HEK293T (cell line): Measurements from ENCODE around the gene KRT6B.

ENCODE experiments used
- CTCF ChIA-PET: fragments of 350-600 bp; formaldehyde crosslinking; extraction: SDS; loops from one replicate; lab custom pipeline; 2021; ENCODE audit warnings: antibody characterized with exemption, inconsistent platforms; lab: Yijun Ruan, JAX
- POLR2A ChIA-PET: fragments of 350-600 bp; formaldehyde crosslinking; extraction: SDS; loops from one replicate; lab custom pipeline; 2020; ENCODE audit warnings: antibody characterized with exemption, inconsistent platforms; lab: Yijun Ruan, JAX
- DNase-seq: peaks from one replicate; pipeline ENCODE4 v3.0.0; 2012; ENCODE audit warnings: mixed read lengths; ENCODE audit errors: extremely low spot score
- ARNT ChIP-seq: fragments of 450-650 bp; IDR thresholded peaks from 2 replicates; pipeline ENCODE4 v1.6.1; 2017; ENCODE audit warnings: mild to moderate bottlenecking
- BHLHE40 ChIP-seq: fragments of 450-650 bp; IDR thresholded peaks from 2 replicates; pipeline ENCODE4 v1.6.1; 2016; ENCODE audit warnings: mild to moderate bottlenecking, moderate library complexity, borderline replicate concordance
- CTBP1 ChIP-seq: fragments of 450-650 bp; IDR thresholded peaks from 2 replicates; pipeline ENCODE4 v1.6.1; 2016; ENCODE audit warnings: borderline replicate concordance
- ELF4 ChIP-seq: fragments of 450-650 bp; IDR thresholded peaks from 2 replicates; pipeline ENCODE4 v1.6.1; 2017; ENCODE audit warnings: antibody characterized with exemption
- FOXA1 ChIP-seq: fragments of 450-650 bp; IDR thresholded peaks from 2 replicates; pipeline ENCODE4 v1.6.1; 2016; ENCODE audit warnings: mild to moderate bottlenecking
- FOXK2 ChIP-seq: fragments of 450-650 bp; IDR thresholded peaks from 2 replicates; pipeline ENCODE4 v1.6.1; 2016; ENCODE audit warnings: mild to moderate bottlenecking
- FOXM1 ChIP-seq: fragments of 450-650 bp; IDR thresholded peaks from 2 replicates; pipeline ENCODE4 v1.6.1; 2017; ENCODE audit warnings: mild to moderate bottlenecking, borderline replicate concordance
- HDGF ChIP-seq: fragments of 450-650 bp; IDR thresholded peaks from 2 replicates; pipeline ENCODE4 v1.6.1; 2017; ENCODE audit warnings: antibody characterized with exemption, borderline replicate concordance
- L3MBTL2 ChIP-seq: fragments of 450-650 bp; conservative IDR thresholded peaks from 2 replicates; pipeline ENCODE4 v1.6.1; 2016; ENCODE audit warnings: mild to moderate bottlenecking
- LEF1 ChIP-seq: fragments of 450-650 bp; IDR thresholded peaks from 2 replicates; pipeline ENCODE4 v1.6.1; 2017; ENCODE audit warnings: mild to moderate bottlenecking, borderline replicate concordance
- NFRKB ChIP-seq: fragments of 450-650 bp; IDR thresholded peaks from 2 replicates; pipeline ENCODE4 v1.6.1; 2016; ENCODE audit warnings: mild to moderate bottlenecking, moderate library complexity
- PKNOX1 ChIP-seq: fragments of 450-650 bp; IDR thresholded peaks from 2 replicates; pipeline ENCODE4 v1.6.1; 2016
- SP1 ChIP-seq: fragments of 450-650 bp; IDR thresholded peaks from 2 replicates; pipeline ENCODE4 v1.6.1; 2017
- SUZ12 ChIP-seq: fragments of 450-650 bp; IDR thresholded peaks from 2 replicates; pipeline ENCODE4 v1.6.1; 2016; ENCODE audit warnings: mild to moderate bottlenecking
- TARDBP ChIP-seq: fragments of 450-650 bp; IDR thresholded peaks from 2 replicates; pipeline ENCODE4 v1.6.1; 2016
- ZNF384 ChIP-seq: fragments of 450-650 bp; IDR thresholded peaks from 2 replicates; pipeline ENCODE4 v1.6.1; 2016

The KRT6B gene

GRCh38 chr12:52426034-52426433 is 25.9 kb downstream of the KRT6B start:
- ChIA-PET POLR2A (no interaction called here), CTCF (no interaction called here)
- TF ChIP-seq FOXA1 (no peak), TARDBP (no peak), LEF1 (no peak), ZNF384 (no peak), ELF4 (no peak), BHLHE40 (no peak), HDGF (no peak), PKNOX1 (no peak), CTBP1 (no peak), FOXK2 (no peak), SP1 (no peak), NFRKB (no peak), SUZ12 (no peak)
- no peak for DNase-seq

- DNase-seq, result no peak
- CTCF ChIA-PET, result no interaction called here
- TF ChIP-seq PKNOX1 (no peak), FOXA1 (no peak), SUZ12 (no peak), FOXK2 (no peak), ARNT (no peak), CTBP1 (no peak), BHLHE40 (no peak), ZNF384 (no peak), TARDBP (no peak), SP1 (no peak), L3MBTL2 (no peak), FOXM1 (no peak), HDGF (no peak), LEF1 (no peak), ELF4 (no peak), NFRKB (no peak)
- POLR2A ChIA-PET, result no interaction called here
Measured at GRCh38 chr12:52425466-52425865, 26.5 kb downstream of the KRT6B start.

GRCh38 chr12:52423661-52424500 is 28.1 kb downstream of the KRT6B start:
- POLR2A ChIA-PET, result no interaction called here
- TF ChIP-seq FOXK2, result no peak
- DNase-seq, result no peak
- CTCF ChIA-PET, result no interaction called here

GRCh38 chr12:52423035-52423434 is 28.9 kb downstream of the KRT6B start:
- no peak for TF ChIP-seq ZNF384
- no peak for TF ChIP-seq FOXK2
- no peak for TF ChIP-seq FOXA1
- TF ChIP-seq TARDBP, result no peak
- no peak for TF ChIP-seq SUZ12
- no peak for TF ChIP-seq FOXM1
- no peak for TF ChIP-seq HDGF
- no peak for TF ChIP-seq L3MBTL2
- TF ChIP-seq BHLHE40, result no peak
- TF ChIP-seq LEF1, result no peak
- no peak for TF ChIP-seq NFRKB
- TF ChIP-seq SP1, result no peak
- TF ChIP-seq PKNOX1, result no peak
- TF ChIP-seq CTBP1, result no peak
- TF ChIP-seq ELF4, result no peak
- TF ChIP-seq ARNT, result no peak
- CTCF ChIA-PET, result no interaction called here
- DNase-seq, result no peak
- POLR2A ChIA-PET, result no interaction called here

- DNase-seq, result no peak
- ChIA-PET POLR2A (no interaction called here), CTCF (no interaction called here)
- no peak for TF ChIP-seq L3MBTL2
- TF ChIP-seq LEF1, result no peak
- TF ChIP-seq TARDBP, result no peak
- no peak for TF ChIP-seq NFRKB
- no peak for TF ChIP-seq FOXA1
- TF ChIP-seq CTBP1, result no peak
- TF ChIP-seq ELF4, result no peak
- TF ChIP-seq HDGF, result no peak
- no peak for TF ChIP-seq PKNOX1
- no peak for TF ChIP-seq BHLHE40
- TF ChIP-seq SP1, result no peak
- no peak for TF ChIP-seq FOXK2
- TF ChIP-seq ARNT, result no peak
- no peak for TF ChIP-seq ZNF384
- TF ChIP-seq FOXM1, result no peak
- no peak for TF ChIP-seq SUZ12
Measured at GRCh38 chr12:52419656-52420055, 32.3 kb downstream of the KRT6B start.

- no peak for DNase-seq
- ChIA-PET CTCF (no interaction called here), POLR2A (no interaction called here)
- TF ChIP-seq HDGF (no peak), FOXM1 (no peak), CTBP1 (no peak), SUZ12 (no peak), FOXA1 (no peak), ARNT (no peak), NFRKB (no peak), PKNOX1 (no peak)
Measured at GRCh38 chr12:52418576-52419110, 33.3 kb downstream of the KRT6B start.
